Activated CD4-positive, alpha-beta T cell treated with anti-CD3 and anti-CD28 coated beads, Interleukin-2, amount 10 ng/mL, durations not matched to agents 24 days and 14 days (primary cell): ENCODE measurements around the gene ISG20L2. TPM values are rescaled to one million over a fixed set of nuclear protein-coding genes. Genes with fewer than 3 reads are reported as not detected.

ENCODE experiments used
- DNase-seq: peaks from one replicate; pipeline ENCODE4 v3.0.0; 2022
- H3K27ac Mint-ChIP-seq: one replicate; pipeline ENCODE4 v1.8.0; 2022; ENCODE audit warnings: mild to moderate bottlenecking, mixed read lengths
- H3K27me3 Mint-ChIP-seq: one replicate; pipeline ENCODE4 v1.8.0; 2022; ENCODE audit warnings: mixed read lengths
- H3K36me3 Mint-ChIP-seq: one replicate; pipeline ENCODE4 v1.8.0; 2022; ENCODE audit warnings: low read depth, mild to moderate bottlenecking, mixed read lengths
- H3K4me1 Mint-ChIP-seq: one replicate; pipeline ENCODE4 v1.8.0; 2021; ENCODE audit warnings: mixed read lengths
- H3K4me3 Mint-ChIP-seq: one replicate; pipeline ENCODE4 v1.8.0; 2022; ENCODE audit warnings: mild to moderate bottlenecking, moderate library complexity, mixed read lengths
- H3K9me3 Mint-ChIP-seq: one replicate; pipeline ENCODE4 v1.8.0; 2021; ENCODE audit warnings: mixed read lengths
- intact Hi-C: fragments of 100-400 bp; cut with micrococcal nuclease; formaldehyde crosslinking; loops from one replicate; pipeline ENCODE4 v1.15.1; 2023
- total RNA-seq: library from RNA; stranded (reverse); gene quantifications from 2 replicates; pipeline ENCODE4 v1.2.3, GENCODE V29; 2022

The ISG20L2 gene
- total RNA-seq, 1 donor from 2014 or later, result 75.4 TPM

DNA sequence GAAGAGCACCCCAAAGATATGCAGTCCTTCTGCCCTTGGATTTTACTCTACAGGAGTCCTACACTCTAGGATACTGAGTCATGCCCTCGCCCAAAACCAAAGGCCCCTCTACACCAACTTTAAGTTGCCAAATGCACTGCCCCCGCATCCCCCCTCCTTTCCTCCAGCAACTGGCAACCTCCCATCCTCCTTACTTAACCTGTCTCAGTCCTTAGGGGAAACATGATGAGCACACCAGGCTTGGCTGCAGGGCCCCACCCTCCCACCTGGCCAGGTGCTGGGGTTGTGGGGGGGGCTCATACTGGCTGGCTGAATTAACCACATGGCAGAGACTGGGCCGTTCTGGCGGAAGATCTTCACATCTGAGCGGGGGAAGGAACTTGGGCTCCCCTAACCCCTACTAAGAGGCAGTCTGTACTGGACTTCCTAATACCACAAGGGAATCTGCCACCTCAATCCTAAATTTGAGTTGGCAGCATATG lies 21.7 kb upstream of the ISG20L2 start:
- peak; percentile 71 for DNase-seq

DNA sequence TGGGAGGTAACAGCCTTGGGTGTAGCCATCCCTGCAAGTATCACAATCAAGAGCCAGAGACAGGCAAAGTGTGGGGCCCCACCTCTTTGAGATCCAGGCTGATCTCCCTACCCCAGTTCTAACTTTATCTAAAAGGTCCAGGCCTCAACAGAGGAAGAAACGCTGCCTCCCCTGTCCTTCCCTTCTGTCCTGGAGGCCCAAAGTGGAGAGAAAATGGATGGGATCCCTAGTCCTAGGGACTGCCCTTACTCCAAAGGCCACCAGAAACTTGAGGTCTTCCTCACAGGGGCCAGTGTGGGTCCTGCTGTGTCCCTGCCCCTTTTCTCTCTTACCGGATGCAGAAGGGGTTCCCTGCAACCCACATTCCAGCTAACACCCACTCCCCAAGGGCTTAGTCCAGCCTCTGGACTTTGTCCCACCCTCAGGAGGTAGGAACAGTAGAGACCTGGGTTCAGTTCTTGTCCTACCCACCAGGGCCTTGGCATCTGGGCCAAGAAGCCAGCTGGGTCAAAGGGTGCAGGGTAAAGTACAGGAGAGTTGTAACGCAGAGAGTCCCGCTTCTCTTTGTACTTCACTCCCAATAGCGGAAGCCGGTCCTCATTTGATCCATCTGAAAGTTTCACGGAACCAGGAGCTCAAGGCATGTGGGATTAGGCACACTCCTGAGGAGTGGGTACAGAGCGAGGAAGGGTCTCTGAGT lies 21.0 kb upstream of the ISG20L2 start:
- Mint-ChIP-seq H3K4me1 (peaks cover 42% of the 10 kb centered on the region), H3K36me3 (peaks cover 48% of the 10 kb centered on the region), H3K4me3 (peak overlapping the region; percentile 97), H3K27me3 (no peaks in the 10 kb centered on the region), H3K27ac (peak overlapping the region; percentile 96), H3K9me3 (no peaks in the 10 kb centered on the region)
- intact Hi-C loops, result loop anchor here (10.0 kb wide), 1 partner anchor 555 kb away; the partner anchor contains the start of gene SLC25A44
- DNase-seq, result peak; percentile 69

More for the DNA sequence above, 21.7 kb upstream of the ISG20L2 start:
- Mint-ChIP-seq H3K9me3 (no peaks in the 10 kb centered on the region), H3K4me3 (peak overlapping the region; percentile 97), H3K27ac (peak overlapping the region; percentile 96), H3K36me3 (peaks cover 43% of the 10 kb centered on the region), H3K4me1 (peaks cover 42% of the 10 kb centered on the region), H3K27me3 (no peaks in the 10 kb centered on the region)
- intact Hi-C loops, result loop anchor here (10.0 kb wide), 1 partner anchor 555 kb away; the partner anchor contains the start of gene SLC25A44

DNA sequence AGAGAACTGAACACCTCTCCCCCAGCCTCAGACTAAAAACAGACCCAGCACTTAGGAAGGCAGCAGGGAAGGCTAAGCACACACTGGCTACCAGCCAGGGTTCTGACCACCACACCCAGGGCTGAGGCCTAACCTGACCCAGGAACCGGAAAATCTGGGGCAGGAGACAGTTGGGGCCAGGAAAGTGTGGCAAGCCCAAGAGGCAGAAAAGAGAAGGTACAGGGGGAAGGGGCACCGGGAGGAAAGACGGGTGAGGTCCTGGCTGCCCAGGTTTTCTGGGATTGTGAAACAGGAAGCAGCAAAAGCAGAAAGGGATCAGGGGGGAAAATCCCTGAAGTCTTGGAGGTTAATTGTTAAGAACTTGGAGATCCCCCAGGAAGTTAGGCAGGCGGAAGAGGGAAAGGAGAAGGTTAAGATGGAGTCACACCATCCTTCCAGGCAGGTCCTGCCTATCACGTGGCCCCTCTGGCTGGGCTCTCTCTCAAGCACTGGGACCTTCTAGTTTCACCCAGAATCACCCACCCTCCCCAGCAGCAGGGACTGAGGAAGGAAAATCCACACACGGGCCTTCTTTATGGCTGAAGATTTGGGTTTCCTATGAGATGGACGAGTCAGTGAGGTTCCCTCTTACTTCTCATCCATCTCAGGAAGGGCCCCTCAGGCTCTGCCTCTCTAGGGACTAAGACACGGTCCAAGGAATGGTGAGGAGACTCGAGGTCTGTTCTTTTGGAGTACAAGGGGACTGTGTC lies 20.3 kb upstream of the ISG20L2 start:
- peak overlapping the region; percentile 96 for H3K27ac Mint-ChIP-seq
- intact Hi-C loops, result no loop called here
- H3K4me3 Mint-ChIP-seq, result peak overlapping the region; percentile 97
- peaks cover 52% of the 10 kb centered on the region for H3K36me3 Mint-ChIP-seq
- peaks cover 43% of the 10 kb centered on the region for H3K4me1 Mint-ChIP-seq
- peak; percentile 73 for DNase-seq
- no peaks in the 10 kb centered on the region for H3K9me3 Mint-ChIP-seq
- H3K27me3 Mint-ChIP-seq, result no peaks in the 10 kb centered on the region

DNA sequence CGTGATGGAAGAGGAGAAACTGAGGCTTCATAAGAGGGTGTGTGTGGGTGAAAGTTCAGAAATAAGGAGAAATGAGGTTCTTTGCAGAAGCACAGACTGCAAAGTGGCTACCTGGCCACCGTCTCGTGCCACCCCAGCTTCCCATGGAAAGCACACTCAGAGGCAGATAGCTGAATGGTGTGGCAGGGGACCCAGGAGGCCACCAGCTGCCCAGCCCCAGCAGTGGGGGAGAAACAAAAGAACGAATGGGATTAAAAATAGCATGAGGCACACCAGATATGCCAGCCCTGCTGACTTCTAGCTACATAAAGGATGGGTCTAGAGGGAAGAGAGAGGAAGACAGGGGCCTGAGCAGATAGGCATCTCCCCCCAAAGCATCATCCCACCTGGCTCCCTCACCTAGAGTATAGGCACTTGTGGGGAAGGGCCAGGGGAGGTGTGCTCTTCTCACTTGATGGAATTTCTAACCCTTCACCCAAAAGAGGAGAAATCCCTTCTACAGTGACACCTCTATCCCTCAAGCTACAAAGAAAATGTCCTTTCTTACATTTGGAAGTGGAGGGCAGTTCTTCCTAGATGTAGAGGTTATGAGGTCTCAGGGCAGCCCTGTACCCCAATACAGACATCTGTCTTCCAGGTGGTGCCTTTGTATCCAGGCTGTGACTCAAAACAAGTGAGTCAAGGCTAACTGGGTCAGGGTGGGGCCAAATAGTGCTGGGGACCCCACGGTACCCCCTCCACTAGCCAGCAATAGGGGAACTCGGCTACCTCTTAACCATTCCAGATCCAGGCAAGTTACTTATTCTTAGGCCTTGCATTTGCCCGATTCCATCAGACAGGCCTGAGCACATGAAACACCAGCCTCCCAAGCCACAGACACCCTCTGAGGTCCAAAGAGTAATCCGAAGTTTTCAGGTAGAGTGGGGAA lies 19.4 kb upstream of the ISG20L2 start:
- peaks cover 60% of the 10 kb centered on the region for H3K36me3 Mint-ChIP-seq
- H3K27me3 Mint-ChIP-seq, result no peaks in the 10 kb centered on the region
- intact Hi-C loops, result no loop called here
- no peaks in the 10 kb centered on the region for H3K9me3 Mint-ChIP-seq
- peak overlapping the region; percentile 97 for H3K4me3 Mint-ChIP-seq
- DNase-seq, result no peak
- H3K4me1 Mint-ChIP-seq, result peaks cover 41% of the 10 kb centered on the region
- H3K27ac Mint-ChIP-seq, result peak overlapping the region; percentile 96

DNA sequence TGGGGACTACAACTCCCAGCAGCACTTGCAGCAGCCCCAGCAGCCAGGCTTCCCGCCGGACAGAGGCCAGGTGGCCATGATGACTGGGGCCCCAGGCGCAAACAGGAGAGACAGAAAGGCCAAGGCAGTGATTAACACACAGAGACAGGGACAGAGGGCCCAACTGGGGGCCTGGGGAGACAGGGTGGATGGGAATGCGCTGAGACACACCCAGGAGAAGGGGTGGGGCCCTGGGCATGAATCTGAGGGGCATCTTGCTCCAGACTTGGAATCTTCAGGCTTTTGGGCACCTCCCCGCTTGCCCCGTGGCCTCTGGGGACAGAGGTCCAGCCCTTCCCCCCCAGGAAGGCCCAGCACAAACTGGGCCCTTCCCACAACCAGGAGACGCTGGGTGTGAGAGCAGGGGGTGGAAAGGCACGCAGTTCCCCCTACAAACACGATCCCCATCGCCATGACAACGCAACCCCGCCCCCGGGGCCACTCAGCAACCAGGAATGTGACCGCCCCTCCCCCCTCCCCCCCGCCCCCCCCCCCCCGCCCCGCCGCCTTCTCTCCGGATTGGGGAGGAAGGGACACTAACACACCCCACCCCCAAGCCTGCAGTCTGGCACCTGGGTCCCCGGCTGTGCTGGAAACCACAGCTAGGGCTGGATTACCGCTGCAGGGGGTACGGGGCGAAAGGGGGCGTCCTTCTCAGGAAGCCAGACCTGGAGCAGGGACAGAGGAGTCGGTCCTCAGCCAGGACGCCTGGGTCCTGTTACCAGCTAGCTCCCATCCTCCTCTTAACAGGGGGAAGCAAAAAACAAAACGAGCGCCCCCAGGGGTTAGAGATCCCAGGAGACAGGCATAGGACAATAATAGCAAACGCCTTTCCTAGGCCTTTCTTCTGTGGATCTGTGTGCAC lies 18.4 kb upstream of the ISG20L2 start:
- DNase-seq, result peak; percentile 85

DNA sequence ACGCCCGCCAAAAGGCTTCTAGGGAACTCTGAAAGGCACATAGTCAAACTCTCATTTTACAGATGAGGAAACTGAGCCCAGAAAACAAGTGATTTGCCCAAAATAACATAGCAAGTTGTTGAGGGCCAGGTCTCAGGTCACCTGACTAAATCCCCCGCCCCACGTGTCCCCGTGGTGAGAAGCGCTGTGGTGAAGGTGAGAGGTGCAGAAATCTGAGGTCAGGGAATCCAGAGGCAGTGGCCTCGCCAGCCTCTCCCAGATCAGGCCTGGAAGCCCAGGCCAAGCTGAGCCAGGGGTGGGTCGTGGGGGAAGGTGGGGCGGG lies 17.8 kb upstream of the ISG20L2 start:
- Mint-ChIP-seq H3K36me3 (peaks cover 67% of the 10 kb centered on the region), H3K27me3 (no peaks in the 10 kb centered on the region), H3K4me3 (peak overlapping the region; percentile 97), H3K4me1 (peaks cover 44% of the 10 kb centered on the region), H3K9me3 (no peaks in the 10 kb centered on the region), H3K27ac (peak overlapping the region; percentile 94)
- intact Hi-C loops, result no loop called here
- DNase-seq, result no peak

More for the DNA sequence above, 18.4 kb upstream of the ISG20L2 start:
- intact Hi-C loops, result no loop called here
- Mint-ChIP-seq H3K27ac (peak overlapping the region; percentile 96), H3K9me3 (no peaks in the 10 kb centered on the region), H3K4me3 (peak overlapping the region; percentile 97), H3K27me3 (no peaks in the 10 kb centered on the region), H3K4me1 (peaks cover 40% of the 10 kb centered on the region), H3K36me3 (peaks cover 66% of the 10 kb centered on the region)

DNA sequence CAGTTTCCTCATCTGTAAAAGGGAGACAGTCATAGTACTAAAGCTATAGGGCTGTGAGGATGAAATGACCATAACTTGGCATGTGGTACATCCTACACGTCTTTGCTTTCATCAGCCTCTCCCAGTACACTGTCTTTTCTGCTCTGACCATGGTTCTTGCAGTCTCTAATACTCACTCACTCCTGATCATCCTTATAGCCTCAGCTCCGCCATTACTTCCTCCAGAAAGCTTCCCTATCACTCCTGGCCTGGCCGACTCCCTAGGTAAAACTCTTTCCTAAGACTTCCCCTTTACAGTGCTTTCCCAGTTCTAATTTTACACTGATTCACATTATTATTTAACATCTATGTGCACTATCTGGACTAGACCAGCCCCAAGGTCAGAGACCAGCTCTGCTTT lies 17.3 kb upstream of the ISG20L2 start:
- peaks cover 46% of the 10 kb centered on the region for H3K4me1 Mint-ChIP-seq
- H3K27ac Mint-ChIP-seq, result peak overlapping the region; percentile 70
- intact Hi-C loops, result no loop called here
- no peaks in the 10 kb centered on the region for H3K27me3 Mint-ChIP-seq
- no peaks in the 10 kb centered on the region for H3K9me3 Mint-ChIP-seq
- H3K4me3 Mint-ChIP-seq, result no peak overlapping the region
- no peak for DNase-seq
- H3K36me3 Mint-ChIP-seq, result peaks cover 70% of the 10 kb centered on the region

DNA sequence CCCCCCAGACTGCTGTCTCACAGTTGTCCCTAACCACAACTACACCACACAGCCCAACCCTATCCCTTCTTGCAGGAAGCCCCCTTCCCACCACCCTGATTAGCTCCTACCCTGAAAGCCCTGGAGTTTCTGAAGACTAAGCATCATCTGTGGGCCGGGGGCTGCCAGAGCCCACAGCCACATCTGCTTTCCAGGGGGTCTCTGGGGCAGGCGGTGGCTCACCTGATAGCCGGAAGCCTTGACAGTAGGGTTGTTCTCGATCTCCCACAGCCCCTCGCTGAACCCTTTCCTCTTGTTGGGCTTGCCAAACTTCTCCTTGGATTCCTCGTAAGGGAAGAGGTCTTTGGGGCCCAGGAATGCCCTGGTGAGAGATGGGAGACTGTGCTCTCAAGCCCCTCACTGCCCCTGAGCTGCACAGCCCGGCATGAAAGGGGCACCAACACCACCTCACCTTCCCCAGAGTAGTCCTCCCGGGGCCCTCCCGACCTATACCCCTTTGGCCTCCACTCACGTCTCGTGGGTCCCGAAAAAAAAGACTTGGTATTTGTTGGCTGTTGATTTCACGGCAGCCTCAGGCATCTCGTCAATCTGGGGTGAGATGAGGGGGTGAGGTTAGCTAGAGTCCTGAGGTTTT lies 16.3 kb upstream of the ISG20L2 start:
- Mint-ChIP-seq H3K4me3 (no peak overlapping the region), H3K4me1 (peaks cover 50% of the 10 kb centered on the region), H3K36me3 (peaks cover 69% of the 10 kb centered on the region), H3K27ac (peak overlapping the region; percentile 70), H3K9me3 (no peaks in the 10 kb centered on the region), H3K27me3 (no peaks in the 10 kb centered on the region)
- DNase-seq, result no peak
- intact Hi-C loops, result loop anchor here (5.0 kb wide), 1 partner anchor 72 kb away; the partner anchor contains the start of gene SH2D2A

DNA sequence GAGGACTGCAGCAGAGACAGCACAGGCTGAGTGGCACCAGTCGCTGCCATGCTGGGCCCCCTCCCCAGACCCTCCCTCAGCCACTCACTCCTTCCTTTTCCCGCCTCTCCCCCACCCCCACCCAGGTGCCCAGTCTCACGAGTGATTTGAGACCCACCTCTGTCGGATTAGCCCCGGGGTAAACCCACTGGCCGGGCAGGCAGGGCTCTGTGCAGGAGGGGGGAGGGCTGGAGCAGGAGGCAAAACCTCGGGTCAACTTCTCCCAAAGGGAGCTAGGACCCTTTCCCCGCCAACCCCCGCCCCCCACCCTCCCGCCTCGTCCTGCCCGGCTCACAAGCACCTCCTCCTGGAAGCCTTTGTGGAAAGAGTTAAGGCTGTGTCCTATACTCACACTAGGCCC lies 15.8 kb upstream of the ISG20L2 start:
- DNase-seq, result no peak
- Mint-ChIP-seq H3K9me3 (no peaks in the 10 kb centered on the region), H3K27me3 (no peaks in the 10 kb centered on the region), H3K4me3 (no peak overlapping the region), H3K36me3 (peaks cover 65% of the 10 kb centered on the region), H3K4me1 (peaks cover 48% of the 10 kb centered on the region), H3K27ac (no peak overlapping the region)
- intact Hi-C loops, result loop anchor here (5.0 kb wide), 1 partner anchor 73 kb away; the partner anchor contains the start of gene SH2D2A

DNA sequence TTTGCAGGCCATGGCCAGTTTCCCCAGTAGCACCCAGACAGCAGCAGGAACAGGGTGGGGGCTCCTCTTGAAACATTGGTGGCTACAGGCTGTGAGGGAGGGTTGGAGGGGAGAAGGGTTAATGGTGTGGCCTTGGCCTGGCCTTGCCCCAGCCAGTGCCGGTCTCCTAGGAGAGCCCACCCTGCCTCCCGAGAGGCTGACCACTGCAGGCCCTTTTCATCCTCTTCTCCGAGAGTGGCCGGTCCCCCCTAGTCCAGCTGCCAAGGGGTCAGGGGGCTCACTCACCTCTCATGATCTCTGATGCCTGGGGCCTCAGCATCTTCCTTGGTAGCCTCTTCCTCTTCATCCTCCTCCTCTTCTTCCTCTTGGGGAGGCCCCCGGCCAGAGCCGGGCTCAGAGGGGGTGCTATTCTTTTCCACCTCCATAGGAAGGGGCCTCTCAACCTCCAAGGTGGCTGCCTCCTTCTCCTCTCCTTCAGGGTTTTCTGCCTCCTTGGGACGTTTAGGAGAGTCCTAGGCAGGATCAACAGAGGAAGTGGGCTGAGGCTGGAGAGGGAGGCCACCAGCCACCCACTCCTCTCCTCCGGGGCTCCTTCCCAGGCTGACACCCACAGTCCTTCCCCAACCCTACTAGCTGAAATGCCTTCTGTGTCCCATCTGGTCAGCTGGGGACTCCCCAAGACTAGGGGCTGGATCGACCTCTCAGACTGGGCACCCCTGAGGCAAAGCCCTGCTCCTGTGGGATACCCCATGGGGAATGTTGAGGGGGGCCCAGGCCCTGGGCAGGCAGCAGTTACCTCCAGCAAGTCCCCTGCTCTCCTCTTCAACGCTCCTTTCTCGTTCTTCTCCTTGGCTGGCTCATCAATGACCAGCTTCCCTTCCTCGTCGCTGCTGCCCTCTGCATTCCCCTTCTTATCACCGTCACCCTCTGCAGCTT lies 15.1 kb upstream of the ISG20L2 start:
- Mint-ChIP-seq H3K4me1 (peaks cover 41% of the 10 kb centered on the region), H3K36me3 (peaks cover 63% of the 10 kb centered on the region), H3K9me3 (no peaks in the 10 kb centered on the region), H3K27ac (peak overlapping the region; percentile 68), H3K4me3 (no peak overlapping the region), H3K27me3 (no peaks in the 10 kb centered on the region)
- intact Hi-C loops, result loop anchor here (5.0 kb wide), 1 partner anchor 74 kb away; the partner anchor contains the start of gene SH2D2A
- peak; percentile 60 for DNase-seq

DNA sequence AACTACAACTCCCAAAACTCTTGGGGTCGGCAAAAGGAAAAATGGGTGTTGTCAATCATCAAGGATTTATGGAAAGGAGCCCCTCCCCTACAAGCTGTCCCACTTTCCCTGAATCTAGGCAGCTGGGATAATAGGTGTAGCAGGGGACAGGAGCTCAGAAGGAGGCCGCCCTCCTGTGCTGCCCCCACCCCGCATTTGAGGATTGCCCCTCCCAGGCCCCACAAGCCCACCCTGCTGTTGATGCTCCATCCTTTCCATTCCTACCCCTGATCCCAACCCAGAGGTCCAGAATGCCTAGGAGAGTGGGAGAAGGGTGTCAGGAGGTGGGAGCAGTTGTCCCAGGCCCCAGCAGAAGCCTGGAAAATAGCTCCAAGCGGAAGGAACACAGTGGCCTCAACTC lies 14.2 kb upstream of the ISG20L2 start:
- intact Hi-C loops, result loop anchor here (5.0 kb wide), 1 partner anchor 74 kb away; the partner anchor contains the start of gene SH2D2A
- no peaks in the 10 kb centered on the region for H3K27me3 Mint-ChIP-seq
- H3K4me3 Mint-ChIP-seq, result no peak overlapping the region
- H3K36me3 Mint-ChIP-seq, result peaks cover 67% of the 10 kb centered on the region
- peak overlapping the region; percentile 48 for H3K27ac Mint-ChIP-seq
- no peaks in the 10 kb centered on the region for H3K9me3 Mint-ChIP-seq
- no peak for DNase-seq
- peaks cover 34% of the 10 kb centered on the region for H3K4me1 Mint-ChIP-seq
